Measurements from ENCODE around the gene RTCB.

- TF ChIP-seq, protein P1, sequence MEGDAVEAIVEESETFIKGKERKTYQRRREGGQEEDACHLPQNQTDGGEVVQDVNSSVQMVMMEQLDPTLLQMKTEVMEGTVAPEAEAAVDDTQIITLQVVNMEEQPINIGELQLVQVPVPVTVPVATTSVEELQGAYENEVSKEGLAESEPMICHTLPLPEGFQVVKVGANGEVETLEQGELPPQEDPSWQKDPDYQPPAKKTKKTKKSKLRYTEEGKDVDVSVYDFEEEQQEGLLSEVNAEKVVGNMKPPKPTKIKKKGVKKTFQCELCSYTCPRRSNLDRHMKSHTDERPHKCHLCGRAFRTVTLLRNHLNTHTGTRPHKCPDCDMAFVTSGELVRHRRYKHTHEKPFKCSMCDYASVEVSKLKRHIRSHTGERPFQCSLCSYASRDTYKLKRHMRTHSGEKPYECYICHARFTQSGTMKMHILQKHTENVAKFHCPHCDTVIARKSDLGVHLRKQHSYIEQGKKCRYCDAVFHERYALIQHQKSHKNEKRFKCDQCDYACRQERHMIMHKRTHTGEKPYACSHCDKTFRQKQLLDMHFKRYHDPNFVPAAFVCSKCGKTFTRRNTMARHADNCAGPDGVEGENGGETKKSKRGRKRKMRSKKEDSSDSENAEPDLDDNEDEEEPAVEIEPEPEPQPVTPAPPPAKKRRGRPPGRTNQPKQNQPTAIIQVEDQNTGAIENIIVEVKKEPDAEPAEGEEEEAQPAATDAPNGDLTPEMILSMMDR (IDR thresholded peaks at IDR 0.05), result no peak
- no peak for TF ChIP-seq POLR2AphosphoS5 (IDR thresholded peaks at IDR 0.05)
Measured at GRCh38 chr22:32409977-32410376, 2.1 kb downstream of the RTCB start.

All from prostate gland (tissue), 2 donors.